Stimulated activated CD8-positive, alpha-beta memory T cell treated with anti-CD3 and anti-CD28 coated beads, Interleukin-15, amount 100 ng/mL, for 4 hours (primary cell): ENCODE results near the gene SPTBN1.

Source experiments
- DNase-seq, 2 donors: peaks; one replicate each; pipeline ENCODE4 v3.0.0-alpha.2; 2020; ENCODE audit warnings: low read depth in 2 of 2

Gene SPTBN1

GRCh38 chr2:54704688-54705605 lies 248.8 kb downstream of the SPTBN1 start:
- DNase-seq = no peak

- no peak for DNase-seq
These were observed 250.5 kb downstream of the SPTBN1 start for GRCh38 chr2:54706622-54707021.

- DNase-seq = no peak
These were observed 252.6 kb downstream of the SPTBN1 start for GRCh38 chr2:54708584-54709335.

- no peak for DNase-seq
These were observed 253.2 kb downstream of the SPTBN1 start for GRCh38 chr2:54709336-54709809.

DNA sequence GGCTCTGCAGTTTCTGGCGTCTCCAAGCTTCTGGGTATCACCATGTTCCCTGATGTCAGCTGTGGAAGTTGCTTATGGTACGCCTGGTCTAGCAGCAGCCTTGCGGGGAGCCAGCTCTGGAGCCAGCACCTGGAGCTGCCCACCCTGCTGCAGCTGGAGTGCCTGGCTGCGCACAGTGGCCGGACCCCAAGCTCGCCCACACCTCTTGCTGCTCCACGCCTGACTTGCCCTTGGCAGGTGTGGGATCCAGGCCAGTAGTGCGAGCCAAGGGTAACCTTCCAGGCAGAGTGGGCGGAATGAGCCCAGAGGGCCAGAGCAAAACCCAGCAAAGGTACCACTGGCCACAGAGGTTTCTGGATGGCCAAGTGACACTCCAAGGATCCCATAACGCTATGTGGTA lies 254.1 kb downstream of the SPTBN1 start:
- no peak for DNase-seq

- no peak for DNase-seq
These were observed 256.4 kb downstream of the SPTBN1 start for GRCh38 chr2:54712516-54712915.

DNA sequence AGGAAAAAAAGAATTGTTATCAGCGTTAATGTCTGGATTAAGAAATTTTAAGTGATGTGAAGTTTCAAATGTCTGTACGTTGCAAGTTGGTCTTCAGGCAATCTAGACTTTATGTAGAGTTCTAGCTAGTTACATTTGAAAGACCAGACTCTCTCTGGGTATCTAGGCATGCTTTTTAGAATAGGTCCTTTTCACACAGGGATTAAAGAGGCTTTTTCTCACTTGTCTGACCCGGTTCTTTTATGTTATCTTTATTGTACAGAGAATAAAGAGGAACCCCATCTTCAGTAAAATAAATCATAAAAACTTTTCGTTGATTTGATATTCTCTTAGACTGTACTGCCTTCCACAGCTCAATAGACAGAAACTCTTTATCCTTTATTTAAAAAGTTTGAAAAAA lies 258.9 kb downstream of the SPTBN1 start:
- DNase-seq = no peak

- DNase-seq = no peak
These were observed 260.2 kb downstream of the SPTBN1 start for GRCh38 chr2:54716375-54716774.

DNA sequence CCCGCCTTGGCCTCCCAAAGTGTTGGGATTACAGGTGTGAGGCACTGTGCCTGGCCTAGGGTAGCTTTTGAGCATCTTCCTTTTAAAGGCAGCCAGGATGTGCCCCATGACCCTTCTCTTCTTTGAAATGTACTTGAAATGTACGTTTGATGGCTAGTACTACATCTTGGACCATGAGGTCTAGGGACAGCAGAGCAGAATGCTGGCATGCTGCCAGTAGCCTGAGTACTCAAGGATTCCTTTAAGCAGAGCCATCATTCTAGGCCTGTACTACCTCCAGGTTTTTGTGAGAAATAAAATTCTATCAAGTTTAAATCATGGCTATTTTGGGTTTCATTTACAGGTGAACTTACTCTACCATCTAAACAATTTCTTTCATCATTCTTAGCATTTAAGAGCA lies 264.4 kb downstream of the SPTBN1 start:
- no peak for DNase-seq
